HEK293 (cell line): Measurements from ENCODE around the gene SCAMP2.

Experiments used
- CTCF ChIA-PET: fragments of 350-600 bp; formaldehyde crosslinking; extraction: SDS; loops from one replicate; lab custom pipeline; 2021; ENCODE audit warnings: antibody characterized with exemption; lab: Yijun Ruan, JAX
- POLR2A ChIA-PET: fragments of 300-600 bp; formaldehyde crosslinking; extraction: SDS; loops from one replicate; lab custom pipeline; 2020; ENCODE audit warnings: antibody characterized with exemption, inconsistent platforms; lab: Yijun Ruan, JAX
- H3K27ac ChIP-seq: fragments of 200-500 bp; sonication (Bioruptor generic); 2 replicates; pipeline ENCODE4 v1.5.1; 2014; ENCODE audit warnings: low read depth, low read length, control low read depth, inconsistent platforms; ENCODE audit errors: extremely low read depth
- H3K36me3 ChIP-seq, 2 experiments: fragments of 200-500 bp in 1 of 2; sonication (Bioruptor generic) in 1 of 2; 1 replicate in 1 of 2; 2 replicates in 1 of 2; pipeline ENCODE4 v1.5.1; 2014 to 2017; ENCODE audit warnings: inconsistent platforms in 2 of 2, low read length in 2 of 2; ENCODE audit not compliant: control insufficient read depth in 2 of 2, insufficient read depth in 1 of 2
- H3K4me1 ChIP-seq: fragments of 200-500 bp; sonication (Bioruptor generic); 2 replicates; pipeline ENCODE4 v1.5.1; 2014; ENCODE audit warnings: mild to moderate bottlenecking, low read length, inconsistent platforms; ENCODE audit not compliant: control insufficient read depth, insufficient read depth
- H3K4me3 ChIP-seq: 2 replicates; pipeline ENCODE4 v1.5.1; 2011; ENCODE audit warnings: low read depth, mild to moderate bottlenecking, control low read depth, low read length, moderate library complexity
- H3K9me3 ChIP-seq: fragments of 200-500 bp; sonication (Bioruptor generic); 2 replicates; pipeline ENCODE4 v1.5.1; 2014; ENCODE audit warnings: low read depth, low read length, inconsistent platforms; ENCODE audit not compliant: control insufficient read depth, insufficient read depth
- BCL11B ChIP-seq: fragments of 450-650 bp; formaldehyde crosslinking; IDR thresholded peaks from 2 replicates; pipeline ENCODE4 v1.5.1; 2016; ENCODE audit warnings: low read depth, missing biosample characterization, missing genetic modification characterization
- KLF1 ChIP-seq: fragments of 450-650 bp; formaldehyde crosslinking; IDR thresholded peaks from 2 replicates; pipeline ENCODE4 v1.5.1; 2016; ENCODE audit warnings: missing biosample characterization, missing genetic modification characterization
- OVOL3 ChIP-seq: fragments of 450-650 bp; formaldehyde crosslinking; IDR thresholded peaks from 2 replicates; pipeline ENCODE4 v1.5.1; 2016; ENCODE audit warnings: missing biosample characterization, missing genetic modification characterization
- PRDM1 ChIP-seq: fragments of 450-650 bp; formaldehyde crosslinking; IDR thresholded peaks from 2 replicates; pipeline ENCODE4; 2016; ENCODE audit warnings: missing biosample characterization, missing genetic modification characterization
- REST ChIP-seq: fragments of 450-650 bp; formaldehyde crosslinking; IDR thresholded peaks from 2 replicates; pipeline ENCODE4 v1.5.1; 2016; ENCODE audit warnings: missing biosample characterization, missing genetic modification characterization
- SETDB1 ChIP-seq: IDR thresholded peaks from one replicate; pipeline ENCODE4 v1.6.1; 2017; ENCODE audit warnings: mild to moderate bottlenecking, low read length, moderate library complexity, mixed read lengths; ENCODE audit not compliant: insufficient read length
- WT1 ChIP-seq: fragments of 450-650 bp; formaldehyde crosslinking; IDR thresholded peaks from 2 replicates; pipeline ENCODE4 v1.5.1; 2016; ENCODE audit warnings: missing biosample characterization, missing genetic modification characterization
- ZNF132 ChIP-seq: fragments of 450-650 bp; formaldehyde crosslinking; IDR thresholded peaks from 2 replicates; pipeline ENCODE4 v1.5.1; 2017; ENCODE audit warnings: missing biosample characterization, missing genetic modification characterization, borderline replicate concordance
- ZNF398 ChIP-seq: fragments of 450-650 bp; formaldehyde crosslinking; IDR thresholded peaks from 2 replicates; pipeline ENCODE4 v1.5.1; 2017; ENCODE audit warnings: missing biosample characterization, missing genetic modification characterization
- ZNF571 ChIP-seq: fragments of 450-650 bp; formaldehyde crosslinking; IDR thresholded peaks from 2 replicates; pipeline ENCODE4 v1.5.0; 2017; ENCODE audit warnings: missing biosample characterization, missing genetic modification characterization
- ZNF600 ChIP-seq: fragments of 450-650 bp; formaldehyde crosslinking; IDR thresholded peaks from 2 replicates; pipeline ENCODE4 v1.5.1; 2016; ENCODE audit warnings: missing biosample characterization, missing genetic modification characterization
- ZNF624 ChIP-seq: fragments of 450-650 bp; formaldehyde crosslinking; IDR thresholded peaks from 2 replicates; pipeline ENCODE4 v1.5.1; 2017; ENCODE audit warnings: missing biosample characterization, missing genetic modification characterization
- ZNF664 ChIP-seq: fragments of 450-650 bp; formaldehyde crosslinking; IDR thresholded peaks from 2 replicates; pipeline ENCODE4 v1.5.1; 2016; ENCODE audit warnings: missing biosample characterization, missing genetic modification characterization
- ZNF791 ChIP-seq: fragments of 450-650 bp; formaldehyde crosslinking; IDR thresholded peaks from 2 replicates; pipeline ENCODE4 v1.5.1; 2016; ENCODE audit warnings: missing biosample characterization, missing genetic modification characterization
- ZNF792 ChIP-seq: fragments of 450-650 bp; formaldehyde crosslinking; IDR thresholded peaks from 2 replicates; pipeline ENCODE4 v1.5.1; 2016; ENCODE audit warnings: missing biosample characterization, missing genetic modification characterization
- TF ChIP-seq, protein P1 (sequence below): fragments of 450-650 bp; formaldehyde crosslinking; conservative IDR thresholded peaks from 2 replicates; pipeline ENCODE4 v1.5.1; 2016; ENCODE audit warnings: low read depth, missing biosample characterization, missing genetic modification characterization
- TF ChIP-seq, protein P2 (sequence below): fragments of 450-650 bp; formaldehyde crosslinking; IDR thresholded peaks from 2 replicates; pipeline ENCODE4 v1.5.1; 2017; ENCODE audit warnings: missing biosample characterization, missing genetic modification characterization
- TF ChIP-seq, protein P3 (sequence below): fragments of 450-650 bp; formaldehyde crosslinking; IDR thresholded peaks from 2 replicates; pipeline ENCODE4 v1.5.1; 2016; ENCODE audit warnings: missing biosample characterization, missing genetic modification characterization, borderline replicate concordance
- TF ChIP-seq, protein P4 (sequence below): fragments of 450-650 bp; formaldehyde crosslinking; IDR thresholded peaks from 2 replicates; pipeline ENCODE4 v1.5.1; 2016; ENCODE audit warnings: missing biosample characterization, missing genetic modification characterization

SCAMP2 gene

DNA sequence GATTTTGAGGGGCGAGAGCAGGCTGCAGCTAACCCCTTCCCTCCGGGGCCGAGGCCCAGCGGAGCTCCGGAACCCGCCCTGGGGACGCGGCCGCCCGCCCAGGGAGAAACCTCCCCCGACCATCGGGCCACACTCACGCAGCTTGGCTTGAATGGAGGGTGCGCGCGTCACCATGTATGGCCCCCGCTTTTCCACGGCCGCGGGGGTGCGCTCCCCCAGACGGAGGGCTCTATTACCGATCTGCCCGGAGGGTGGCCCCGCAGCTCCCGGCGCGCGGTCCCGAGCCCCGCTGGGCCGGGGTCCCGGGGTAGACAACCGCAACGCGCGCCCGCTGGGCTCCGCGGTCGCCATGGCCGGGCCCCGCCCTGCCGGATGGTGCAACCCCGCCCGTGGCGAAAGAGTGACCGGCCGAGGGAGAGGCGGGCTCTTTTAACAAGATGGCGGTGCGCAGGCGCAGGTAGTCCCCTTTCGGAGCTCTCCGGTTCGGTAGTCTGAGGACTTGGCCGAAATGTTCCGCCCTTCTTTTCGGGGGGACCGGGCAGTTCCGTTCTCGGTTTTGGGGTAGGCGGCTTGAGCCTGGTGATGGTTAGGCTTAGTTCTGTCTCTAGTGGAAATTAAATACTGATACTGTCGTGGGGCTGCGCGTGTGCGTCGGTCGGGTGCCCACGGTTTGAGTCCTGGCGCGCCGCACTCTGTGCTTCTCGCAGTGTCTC, 33.4 kb upstream of the SCAMP2 start, which contains the start of gene FAM219B:
FAM219B (minus strand) TSS at position 402 of the 713 bp plus-strand sequence; CDS start at position 351, 51 bp downstream.
- H3K4me1 ChIP-seq, result peaks cover 3% of the 10 kb centered on the region; the same call in 1 of the 2 replicates
- H3K4me3 ChIP-seq, result peak within 1 kb of the TSS; percentile 82
- POLR2A ChIA-PET, result interaction anchor here (0.5 to 2.5 kb wide), 22 partner anchors 9 to 419 kb away, joined by 3 to 36 read pairs (median 5); partner anchors contain the start of genes COX5A, MPI, RPP25 and SCAMP2
- no peaks in the 10 kb centered on the region for H3K9me3 ChIP-seq
- H3K27ac ChIP-seq, result peak within 1 kb of the TSS; percentile 89
- CTCF ChIA-PET, result interaction anchor here (0.6 to 8.7 kb wide), 9 partner anchors 9 to 704 kb away, joined by 3 to 79 read pairs (median 4); partner anchors contain the start of gene STRA6
- H3K36me3 ChIP-seq, result peaks cover 33 to 45% of the 10 kb centered on the region in 2 experiments
- TF ChIP-seq, protein P1, sequence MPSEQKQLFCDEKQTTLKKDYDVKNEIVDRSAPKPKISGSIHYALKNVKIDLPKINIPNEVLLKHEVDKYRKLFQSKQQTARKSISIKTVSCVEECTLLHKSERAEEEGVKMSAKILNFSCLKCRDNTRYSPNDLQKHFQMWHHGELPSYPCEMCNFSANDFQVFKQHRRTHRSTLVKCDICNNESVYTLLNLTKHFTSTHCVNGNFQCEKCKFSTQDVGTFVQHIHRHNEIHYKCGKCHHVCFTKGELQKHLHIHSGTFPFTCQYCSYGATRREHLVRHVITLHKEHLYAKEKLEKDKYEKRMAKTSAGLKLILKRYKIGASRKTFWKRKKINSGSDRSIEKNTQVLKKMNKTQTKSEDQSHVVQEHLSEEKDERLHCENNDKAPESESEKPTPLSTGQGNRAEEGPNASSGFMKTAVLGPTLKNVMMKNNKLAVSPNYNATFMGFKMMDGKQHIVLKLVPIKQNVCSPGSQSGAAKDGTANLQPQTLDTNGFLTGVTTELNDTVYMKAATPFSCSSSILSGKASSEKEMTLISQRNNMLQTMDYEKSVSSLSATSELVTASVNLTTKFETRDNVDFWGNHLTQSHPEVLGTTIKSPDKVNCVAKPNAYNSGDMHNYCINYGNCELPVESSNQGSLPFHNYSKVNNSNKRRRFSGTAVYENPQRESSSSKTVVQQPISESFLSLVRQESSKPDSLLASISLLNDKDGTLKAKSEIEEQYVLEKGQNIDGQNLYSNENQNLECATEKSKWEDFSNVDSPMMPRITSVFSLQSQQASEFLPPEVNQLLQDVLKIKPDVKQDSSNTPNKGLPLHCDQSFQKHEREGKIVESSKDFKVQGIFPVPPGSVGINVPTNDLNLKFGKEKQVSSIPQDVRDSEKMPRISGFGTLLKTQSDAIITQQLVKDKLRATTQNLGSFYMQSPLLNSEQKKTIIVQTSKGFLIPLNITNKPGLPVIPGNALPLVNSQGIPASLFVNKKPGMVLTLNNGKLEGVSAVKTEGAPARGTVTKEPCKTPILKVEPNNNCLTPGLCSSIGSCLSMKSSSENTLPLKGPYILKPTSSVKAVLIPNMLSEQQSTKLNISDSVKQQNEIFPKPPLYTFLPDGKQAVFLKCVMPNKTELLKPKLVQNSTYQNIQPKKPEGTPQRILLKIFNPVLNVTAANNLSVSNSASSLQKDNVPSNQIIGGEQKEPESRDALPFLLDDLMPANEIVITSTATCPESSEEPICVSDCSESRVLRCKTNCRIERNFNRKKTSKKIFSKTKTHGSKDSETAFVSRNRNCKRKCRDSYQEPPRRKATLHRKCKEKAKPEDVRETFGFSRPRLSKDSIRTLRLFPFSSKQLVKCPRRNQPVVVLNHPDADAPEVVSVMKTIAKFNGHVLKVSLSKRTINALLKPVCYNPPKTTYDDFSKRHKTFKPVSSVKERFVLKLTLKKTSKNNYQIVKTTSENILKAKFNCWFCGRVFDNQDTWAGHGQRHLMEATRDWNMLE, result no peak
- TF ChIP-seq, protein P2, sequence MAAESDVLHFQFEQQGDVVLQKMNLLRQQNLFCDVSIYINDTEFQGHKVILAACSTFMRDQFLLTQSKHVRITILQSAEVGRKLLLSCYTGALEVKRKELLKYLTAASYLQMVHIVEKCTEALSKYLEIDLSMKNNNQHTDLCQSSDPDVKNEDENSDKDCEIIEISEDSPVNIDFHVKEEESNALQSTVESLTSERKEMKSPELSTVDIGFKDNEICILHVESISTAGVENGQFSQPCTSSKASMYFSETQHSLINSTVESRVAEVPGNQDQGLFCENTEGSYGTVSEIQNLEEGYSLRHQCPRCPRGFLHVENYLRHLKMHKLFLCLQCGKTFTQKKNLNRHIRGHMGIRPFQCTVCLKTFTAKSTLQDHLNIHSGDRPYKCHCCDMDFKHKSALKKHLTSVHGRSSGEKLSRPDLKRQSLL (tag by site-specific recombination), result no peak
- TF ChIP-seq ZNF791 (tag by site-specific recombination) (no peak), ZNF600 (no peak; the same call in 1 of the 2 replicates), BCL11B (tag by site-specific recombination) (0 out of 2 replicates have a peak, but pooled peaks have one; percentile 21), ZNF664 (tag by site-specific recombination) (no peak), REST (tag by site-specific recombination) (0 out of 2 replicates have a peak, but pooled peaks have one; percentile 32), KLF1 (tag by site-specific recombination) (peak; percentile 31), ZNF132 (tag by site-specific recombination) (no peak), ZNF792 (tag by site-specific recombination) (no peak), PRDM1 (tag by site-specific recombination) (no peak), SETDB1 (no peak), ZNF624 (tag by site-specific recombination) (no peak), WT1 (no peak), OVOL3 (tag by site-specific recombination) (no peak), ZNF398 (tag by site-specific recombination) (peak; percentile 87), ZNF571 (tag by site-specific recombination) (no peak)
- TF ChIP-seq, protein P3, sequence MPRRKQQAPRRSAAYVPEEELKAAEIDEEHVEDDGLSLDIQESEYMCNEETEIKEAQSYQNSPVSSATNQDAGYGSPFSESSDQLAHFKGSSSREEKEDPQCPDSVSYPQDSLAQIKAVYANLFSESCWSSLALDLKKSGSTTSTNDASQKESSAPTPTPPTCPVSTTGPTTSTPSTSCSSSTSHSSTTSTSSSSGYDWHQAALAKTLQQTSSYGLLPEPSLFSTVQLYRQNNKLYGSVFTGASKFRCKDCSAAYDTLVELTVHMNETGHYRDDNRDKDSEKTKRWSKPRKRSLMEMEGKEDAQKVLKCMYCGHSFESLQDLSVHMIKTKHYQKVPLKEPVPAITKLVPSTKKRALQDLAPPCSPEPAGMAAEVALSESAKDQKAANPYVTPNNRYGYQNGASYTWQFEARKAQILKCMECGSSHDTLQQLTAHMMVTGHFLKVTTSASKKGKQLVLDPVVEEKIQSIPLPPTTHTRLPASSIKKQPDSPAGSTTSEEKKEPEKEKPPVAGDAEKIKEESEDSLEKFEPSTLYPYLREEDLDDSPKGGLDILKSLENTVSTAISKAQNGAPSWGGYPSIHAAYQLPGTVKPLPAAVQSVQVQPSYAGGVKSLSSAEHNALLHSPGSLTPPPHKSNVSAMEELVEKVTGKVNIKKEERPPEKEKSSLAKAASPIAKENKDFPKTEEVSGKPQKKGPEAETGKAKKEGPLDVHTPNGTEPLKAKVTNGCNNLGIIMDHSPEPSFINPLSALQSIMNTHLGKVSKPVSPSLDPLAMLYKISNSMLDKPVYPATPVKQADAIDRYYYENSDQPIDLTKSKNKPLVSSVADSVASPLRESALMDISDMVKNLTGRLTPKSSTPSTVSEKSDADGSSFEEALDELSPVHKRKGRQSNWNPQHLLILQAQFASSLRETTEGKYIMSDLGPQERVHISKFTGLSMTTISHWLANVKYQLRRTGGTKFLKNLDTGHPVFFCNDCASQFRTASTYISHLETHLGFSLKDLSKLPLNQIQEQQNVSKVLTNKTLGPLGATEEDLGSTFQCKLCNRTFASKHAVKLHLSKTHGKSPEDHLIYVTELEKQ (tag by site-specific recombination), result no peak
- TF ChIP-seq, protein P4, sequence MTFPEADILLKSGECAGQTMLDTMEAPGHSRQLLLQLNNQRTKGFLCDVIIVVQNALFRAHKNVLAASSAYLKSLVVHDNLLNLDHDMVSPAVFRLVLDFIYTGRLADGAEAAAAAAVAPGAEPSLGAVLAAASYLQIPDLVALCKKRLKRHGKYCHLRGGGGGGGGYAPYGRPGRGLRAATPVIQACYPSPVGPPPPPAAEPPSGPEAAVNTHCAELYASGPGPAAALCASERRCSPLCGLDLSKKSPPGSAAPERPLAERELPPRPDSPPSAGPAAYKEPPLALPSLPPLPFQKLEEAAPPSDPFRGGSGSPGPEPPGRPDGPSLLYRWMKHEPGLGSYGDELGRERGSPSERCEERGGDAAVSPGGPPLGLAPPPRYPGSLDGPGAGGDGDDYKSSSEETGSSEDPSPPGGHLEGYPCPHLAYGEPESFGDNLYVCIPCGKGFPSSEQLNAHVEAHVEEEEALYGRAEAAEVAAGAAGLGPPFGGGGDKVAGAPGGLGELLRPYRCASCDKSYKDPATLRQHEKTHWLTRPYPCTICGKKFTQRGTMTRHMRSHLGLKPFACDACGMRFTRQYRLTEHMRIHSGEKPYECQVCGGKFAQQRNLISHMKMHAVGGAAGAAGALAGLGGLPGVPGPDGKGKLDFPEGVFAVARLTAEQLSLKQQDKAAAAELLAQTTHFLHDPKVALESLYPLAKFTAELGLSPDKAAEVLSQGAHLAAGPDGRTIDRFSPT, result no peak
